GM18499 (cell line): Measurements from ENCODE around the gene CAMSAP2.
A peak's percentile ranks its signal among the peaks of the same experiment; 100 is the strongest.

Experiments
- ATAC-seq: cut with Tn5 transposase; IDR thresholded peaks from one replicate; pipeline ENCODE4 v1.9.1; 2021; ENCODE audit warnings: moderate number of reproducible peaks; ENCODE audit not compliant: insufficient read depth, unreplicated experiment

The CAMSAP2 gene

DNA sequence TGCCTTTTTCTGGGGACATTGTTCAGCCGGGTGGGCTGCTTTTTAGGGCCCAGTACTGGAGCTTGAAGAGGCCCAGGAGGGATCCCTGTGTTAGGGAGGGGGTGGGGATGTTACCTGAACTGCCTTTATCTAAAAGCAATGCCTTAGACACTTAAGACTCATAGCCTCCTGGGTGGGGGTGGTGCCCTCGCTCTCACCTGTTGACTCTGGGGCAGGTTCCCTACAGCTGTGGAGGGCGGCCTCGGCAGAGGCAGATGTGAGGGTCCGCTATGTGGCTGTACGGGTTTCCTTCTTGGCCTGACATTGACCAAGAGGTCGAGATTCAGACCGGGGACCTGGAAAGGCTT is 156.7 kb downstream of the CAMSAP2 start:
- ATAC-seq = no peak

DNA sequence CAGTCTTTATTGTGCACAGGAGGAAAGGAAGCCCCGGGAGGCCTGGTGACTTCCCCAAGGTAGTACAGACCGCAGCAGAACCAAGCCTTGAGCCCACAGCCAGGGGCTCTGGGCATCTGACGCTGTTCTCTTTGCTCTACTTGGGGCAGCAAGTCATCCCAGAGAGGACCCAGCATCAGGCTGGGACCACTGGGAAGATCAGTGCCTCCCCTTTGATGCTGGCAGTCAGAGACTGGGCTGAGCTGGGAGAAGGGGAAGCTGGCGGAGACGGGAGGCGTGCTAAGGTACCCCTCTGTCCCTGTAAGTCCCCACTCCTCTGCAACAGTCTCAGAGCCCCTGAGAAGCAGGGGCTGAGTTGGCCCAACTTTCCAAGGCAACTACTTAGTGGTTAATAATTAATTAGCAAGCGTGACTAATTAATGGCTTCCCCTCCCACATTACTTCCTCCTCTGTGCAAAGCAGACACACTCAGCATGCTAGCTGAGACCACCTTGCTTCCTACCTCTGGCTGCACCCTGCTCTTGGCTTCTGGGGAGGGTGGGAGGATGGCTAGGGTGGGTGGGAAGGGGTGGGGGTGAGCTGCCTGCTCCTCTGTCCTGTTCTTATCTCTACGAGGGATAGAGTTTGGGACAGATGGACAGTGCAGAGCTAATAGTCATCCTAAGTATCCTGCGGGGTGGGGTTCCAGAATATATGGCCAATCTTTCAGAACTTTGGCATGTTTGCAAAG is 157.3 kb downstream of the CAMSAP2 start:
- no peak for ATAC-seq

DNA sequence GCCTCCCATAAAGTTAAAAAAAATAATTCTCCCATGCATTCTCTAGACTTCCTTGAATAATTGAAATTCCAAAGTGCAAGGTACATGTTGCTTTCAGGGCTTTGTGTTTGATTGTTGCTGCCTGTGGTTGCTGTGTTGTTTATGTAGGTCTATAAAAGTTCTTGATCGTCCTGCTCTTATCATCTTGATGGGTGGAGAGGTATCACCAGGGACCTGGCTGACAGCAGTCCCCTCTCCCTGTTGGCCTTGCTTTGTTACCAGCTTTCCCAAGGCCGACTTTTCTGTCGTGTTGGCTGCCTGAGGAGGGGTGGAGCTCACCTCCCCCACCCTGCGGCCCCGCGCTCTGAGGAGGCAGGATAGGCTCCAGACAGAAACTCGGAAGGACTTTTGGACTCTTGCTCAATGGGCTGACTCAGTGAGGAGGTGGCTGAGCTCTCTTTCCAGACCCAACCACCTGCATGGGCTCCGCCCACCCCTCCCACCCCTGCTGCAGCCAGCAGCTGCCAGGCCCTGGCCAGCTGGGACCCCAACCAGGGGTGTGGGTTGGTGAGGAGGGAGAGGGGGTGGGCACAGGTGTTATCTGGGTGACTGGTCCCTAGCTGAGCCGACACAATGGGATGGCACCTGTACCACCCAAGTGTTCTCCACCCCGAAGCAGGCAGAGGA is 158.0 kb downstream of the CAMSAP2 start:
- ATAC-seq = no peak

DNA sequence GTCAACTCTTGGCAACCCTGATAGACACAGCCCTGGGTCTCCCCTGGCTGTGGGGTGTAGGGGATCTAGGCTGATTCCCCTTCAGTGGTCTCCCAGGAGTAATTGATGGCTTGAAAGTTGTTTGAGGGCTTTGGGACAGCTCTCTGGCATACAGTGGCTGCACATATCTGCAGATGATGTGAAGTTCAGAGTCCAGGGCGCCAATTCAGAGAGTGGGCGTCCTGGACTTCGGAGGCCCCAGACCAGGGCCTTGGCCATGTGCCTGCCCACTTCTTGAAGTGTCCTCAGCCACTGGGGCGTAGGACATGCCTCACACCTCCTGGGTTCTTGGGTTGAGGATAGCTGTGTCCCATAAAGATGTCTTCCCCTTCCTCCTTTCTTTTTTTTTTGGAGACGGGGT is 158.6 kb downstream of the CAMSAP2 start:
- no peak for ATAC-seq

DNA sequence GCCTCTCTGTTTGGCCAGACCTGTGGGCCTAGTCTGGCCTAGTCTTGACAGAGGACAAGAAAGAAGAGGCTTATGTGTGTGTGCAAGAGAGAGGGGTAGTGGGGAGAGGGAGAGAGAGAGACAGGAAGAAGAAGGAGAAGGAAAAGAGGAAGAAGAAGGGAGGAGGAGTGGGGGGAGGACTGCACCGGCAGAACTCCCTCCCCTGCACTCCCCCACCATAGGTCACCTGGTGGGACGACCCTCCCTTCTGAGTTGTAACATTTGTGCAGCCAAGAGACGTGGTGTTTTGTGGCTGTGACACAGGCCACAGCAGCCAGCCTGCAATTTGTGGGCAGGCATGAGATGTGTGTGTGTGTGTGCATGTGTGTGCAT is 160.3 kb downstream of the CAMSAP2 start:
- ATAC-seq = no peak

DNA sequence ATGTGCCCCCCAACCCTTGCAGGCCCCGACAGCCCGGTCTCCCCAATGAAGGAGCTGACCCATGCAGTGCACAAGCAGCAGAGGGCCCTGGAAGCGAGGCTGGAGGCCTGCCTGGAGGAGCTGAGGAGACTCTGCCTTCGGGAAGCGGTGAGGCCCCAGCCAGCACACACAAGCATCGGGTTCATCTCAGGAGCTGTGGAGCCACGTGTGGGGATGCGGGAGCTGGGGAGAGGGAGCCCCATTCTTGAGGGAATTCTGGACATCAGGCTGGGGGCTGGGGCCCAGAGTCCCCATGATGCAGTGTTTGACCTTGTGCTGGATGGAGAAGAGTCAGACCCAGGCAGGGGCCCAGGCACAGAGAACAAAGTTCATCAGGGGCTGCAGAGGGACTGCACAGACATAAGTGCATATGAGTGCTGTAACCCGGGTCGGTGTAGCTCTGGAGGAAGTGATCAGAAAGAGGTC is 160.8 kb downstream of the CAMSAP2 start:
- ATAC-seq = no peak

DNA sequence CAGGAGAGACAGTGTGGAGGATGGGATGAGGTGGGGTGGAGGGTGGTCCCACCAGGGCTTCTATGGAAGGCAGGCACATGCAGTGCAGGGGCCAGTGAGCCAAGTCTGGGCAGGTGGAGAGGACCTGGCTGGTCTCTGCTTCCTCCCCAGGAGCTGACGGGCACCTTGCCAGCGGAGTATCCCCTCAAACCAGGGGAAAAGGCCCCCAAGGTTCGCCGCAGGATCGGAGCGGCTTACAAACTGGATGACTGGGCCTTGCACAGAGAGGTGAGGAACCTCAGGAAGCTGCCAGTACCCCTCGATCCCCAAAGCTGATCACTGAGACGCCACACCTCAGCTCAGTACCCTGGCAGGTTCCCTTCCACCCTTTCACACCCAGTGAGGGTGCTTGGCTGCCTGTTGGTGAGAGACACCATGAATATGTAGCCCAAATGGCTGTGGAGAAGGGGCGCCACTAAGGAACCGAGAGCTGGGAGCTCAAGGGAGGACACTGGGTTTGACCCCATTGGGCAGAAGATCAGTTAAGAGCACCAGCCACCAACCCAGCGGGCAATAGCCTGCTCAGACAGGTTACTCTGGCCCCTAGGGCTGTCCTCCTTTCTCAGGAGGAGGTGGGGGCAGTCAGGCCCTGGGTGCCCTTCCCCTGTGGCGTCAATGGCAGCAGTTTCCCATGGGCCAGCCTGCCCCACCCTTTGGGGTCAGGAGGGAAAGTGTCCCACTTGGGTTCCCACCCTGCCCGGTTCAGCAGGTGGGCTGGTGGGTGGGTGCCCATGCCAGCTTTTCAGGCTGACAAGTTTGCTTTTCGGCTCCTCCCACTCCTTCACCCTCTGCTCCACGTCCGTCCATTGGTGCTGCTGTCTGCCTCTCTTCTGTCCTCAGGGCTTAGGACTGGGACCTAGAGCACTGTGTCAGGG is 161.5 kb downstream of the CAMSAP2 start:
- no peak for ATAC-seq

DNA sequence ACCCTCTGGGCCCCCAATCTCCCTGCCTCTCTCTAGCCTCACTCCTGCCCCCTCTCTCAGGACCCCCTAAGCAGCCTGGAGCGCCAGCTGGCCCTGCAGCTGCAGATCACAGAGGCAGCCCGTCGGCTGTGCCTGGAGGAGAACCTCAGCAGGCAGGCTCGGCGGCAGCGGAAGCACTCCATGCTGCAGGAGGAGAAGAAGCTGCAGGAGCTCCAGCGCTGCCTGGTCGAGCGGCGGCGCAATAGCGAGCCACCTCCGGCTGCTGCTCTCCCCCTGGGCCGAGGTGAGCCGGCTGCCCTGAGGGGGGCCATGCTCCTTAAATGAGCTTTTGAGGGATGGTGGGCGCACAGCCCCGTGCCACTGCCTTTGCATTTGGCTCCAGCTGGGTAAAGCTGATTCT is 162.2 kb downstream of the CAMSAP2 start:
- ATAC-seq = no peak

DNA sequence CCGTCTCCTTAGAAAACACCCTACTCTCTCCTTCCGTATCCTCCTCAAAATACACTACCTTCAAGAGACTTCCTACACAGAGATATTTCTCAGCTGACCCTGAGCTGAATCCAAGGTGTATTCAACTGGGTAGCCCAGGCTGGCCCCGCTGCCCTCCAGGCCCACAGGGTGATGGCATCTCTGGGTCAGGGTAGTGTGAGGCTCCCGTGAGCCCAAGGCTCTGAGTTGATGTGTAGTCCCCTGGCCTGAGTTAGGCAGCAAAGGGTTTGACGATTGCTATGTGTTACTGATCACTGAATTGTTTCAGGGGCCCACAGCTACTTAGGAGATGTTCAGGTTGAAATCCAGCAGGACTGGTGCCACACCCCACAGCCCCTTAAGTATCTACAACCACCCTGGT is 162.7 kb downstream of the CAMSAP2 start:
- no peak for ATAC-seq

DNA sequence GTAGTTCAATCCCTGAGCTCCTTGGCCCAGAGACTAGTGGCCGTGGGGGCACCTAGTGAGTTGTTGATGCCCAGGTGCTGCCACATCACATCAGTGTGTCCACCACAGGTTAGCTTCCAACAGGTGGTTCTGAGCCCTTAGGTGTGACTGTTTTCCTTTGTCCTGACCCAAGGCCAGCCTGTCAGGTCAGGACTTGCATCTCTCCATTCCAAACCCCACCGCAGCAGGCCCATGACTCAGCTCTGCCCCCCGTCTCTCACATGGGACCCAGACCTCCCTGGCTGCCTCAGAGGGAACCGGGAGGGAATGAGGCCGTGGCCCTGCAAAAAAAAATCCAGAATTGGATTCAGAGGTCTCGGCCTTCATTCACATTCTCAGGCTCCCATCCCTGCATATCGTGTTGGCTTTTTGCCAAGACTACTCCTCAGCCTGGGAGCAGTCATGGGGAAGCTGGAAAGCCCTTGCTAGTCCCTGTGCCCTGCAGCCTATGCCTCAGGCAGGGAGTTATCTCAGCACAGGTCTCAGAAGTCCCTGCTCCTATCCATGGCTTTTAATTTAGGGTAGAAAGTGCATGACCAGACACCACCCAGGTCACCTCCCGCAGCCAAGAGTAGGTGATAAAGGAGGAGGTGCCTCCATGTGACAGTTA is 163.2 kb downstream of the CAMSAP2 start:
- no peak for ATAC-seq

DNA sequence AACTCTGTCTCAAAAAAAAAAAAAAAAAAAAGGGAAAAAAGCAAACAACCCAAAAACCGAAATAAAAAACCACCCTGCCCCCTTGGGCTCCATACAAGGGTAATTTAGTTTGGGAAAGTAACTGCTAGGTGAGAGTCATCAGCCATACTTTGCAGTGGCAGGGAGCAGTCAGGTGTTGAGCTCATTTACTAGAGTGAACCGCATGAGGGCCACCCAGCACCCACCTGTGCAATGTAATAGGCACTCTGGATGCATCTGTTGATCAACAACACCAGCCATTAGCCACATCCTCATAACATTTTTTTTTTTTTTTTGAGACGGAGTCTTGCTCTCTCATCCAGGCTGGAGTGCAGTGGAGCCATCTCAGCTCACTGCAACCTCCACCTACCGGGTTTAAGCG is 165.1 kb downstream of the CAMSAP2 start:
- ATAC-seq = no peak

DNA sequence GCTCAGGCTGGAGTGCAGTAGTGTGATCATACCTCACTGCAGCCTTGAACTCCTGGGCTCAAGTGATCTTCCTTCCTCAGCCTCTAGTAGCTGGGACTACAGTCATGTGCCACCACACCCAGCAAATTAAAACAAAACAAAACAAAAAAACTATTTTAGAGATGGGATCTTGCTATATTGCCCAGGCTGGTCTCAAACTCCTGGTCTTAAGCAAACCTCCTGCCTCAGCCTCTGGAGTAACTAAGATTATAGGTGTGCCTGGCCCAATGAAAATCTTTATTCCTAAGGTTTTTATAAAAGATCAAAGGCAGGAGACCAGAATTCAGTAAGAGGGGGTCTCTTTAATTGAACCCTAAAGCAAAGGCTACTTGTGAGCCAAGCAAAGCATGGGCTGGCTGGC is 166.1 kb downstream of the CAMSAP2 start:
- no peak for ATAC-seq

DNA sequence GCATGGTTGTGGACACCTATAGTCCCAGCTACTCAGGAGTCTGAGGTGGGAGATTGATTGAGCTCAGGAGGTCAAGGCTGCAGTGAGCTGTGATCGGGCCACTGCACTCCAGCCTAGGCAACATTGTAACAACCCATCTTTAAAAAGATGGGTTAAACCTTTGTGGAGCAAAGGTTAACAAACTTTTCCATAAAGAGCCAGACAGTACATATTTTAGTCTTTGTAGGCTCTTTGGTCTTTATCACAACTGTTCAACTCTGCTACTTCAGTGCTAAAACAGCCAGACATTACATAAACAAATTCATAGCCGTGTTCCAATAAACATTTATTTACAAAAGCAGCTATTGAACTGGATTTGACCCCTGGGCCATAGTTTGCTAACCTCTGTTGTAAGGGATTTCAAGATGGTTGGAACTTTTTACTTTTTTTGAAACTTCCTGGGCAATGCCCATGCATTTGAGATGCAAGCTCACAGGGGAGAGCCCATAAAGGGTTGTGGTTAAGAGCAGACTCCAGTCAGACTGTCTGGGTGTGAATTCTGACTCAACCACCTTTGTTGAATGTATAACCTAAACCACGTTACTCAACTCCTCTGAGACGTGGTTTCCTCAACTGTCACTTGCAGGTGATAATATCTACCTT is 166.8 kb downstream of the CAMSAP2 start:
- ATAC-seq = no peak

DNA sequence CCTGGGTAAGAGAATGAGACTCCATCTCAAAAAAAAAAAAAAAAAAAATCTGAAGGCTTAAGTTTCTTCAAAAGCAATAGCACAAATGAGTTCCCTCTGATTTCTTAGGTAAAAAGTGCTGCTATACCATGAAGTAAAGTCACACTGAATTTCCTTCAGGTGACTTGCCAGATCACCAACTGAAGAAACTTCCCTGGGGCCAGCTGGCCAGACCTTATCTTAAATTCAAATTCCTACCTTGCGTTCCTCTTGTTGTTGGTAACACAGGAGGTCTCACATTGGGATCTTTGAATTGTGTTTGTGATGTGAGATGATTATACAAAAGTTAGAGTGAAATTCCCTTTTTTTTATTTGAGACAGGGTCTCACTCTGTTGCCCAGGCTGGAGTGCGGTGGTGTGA is 167.8 kb downstream of the CAMSAP2 start:
- no peak for ATAC-seq

DNA sequence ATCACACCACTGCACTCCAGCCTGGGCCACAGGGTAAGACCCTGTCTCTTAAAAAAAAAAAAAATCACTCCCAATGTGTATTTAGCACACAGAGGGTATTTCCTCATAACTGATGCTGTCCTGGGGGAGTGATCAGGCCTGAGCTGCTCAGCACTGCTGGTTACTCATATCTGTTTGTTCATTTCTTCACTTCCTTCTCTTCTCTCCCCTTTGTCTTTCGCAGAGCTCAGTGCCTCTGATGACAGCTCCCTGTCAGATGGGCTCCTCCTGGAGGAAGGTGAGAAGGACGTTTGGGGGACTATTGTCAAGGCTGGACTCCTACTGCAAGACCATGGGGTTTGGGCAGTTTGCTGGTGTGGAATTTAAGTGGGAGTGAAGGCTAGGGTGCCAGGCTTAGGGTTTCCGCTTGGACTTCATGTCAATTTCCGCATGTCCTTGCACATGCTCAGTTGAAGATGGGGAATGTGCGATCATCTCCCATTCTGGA is 169.0 kb downstream of the CAMSAP2 start:
- peak; percentile 58 for ATAC-seq

DNA sequence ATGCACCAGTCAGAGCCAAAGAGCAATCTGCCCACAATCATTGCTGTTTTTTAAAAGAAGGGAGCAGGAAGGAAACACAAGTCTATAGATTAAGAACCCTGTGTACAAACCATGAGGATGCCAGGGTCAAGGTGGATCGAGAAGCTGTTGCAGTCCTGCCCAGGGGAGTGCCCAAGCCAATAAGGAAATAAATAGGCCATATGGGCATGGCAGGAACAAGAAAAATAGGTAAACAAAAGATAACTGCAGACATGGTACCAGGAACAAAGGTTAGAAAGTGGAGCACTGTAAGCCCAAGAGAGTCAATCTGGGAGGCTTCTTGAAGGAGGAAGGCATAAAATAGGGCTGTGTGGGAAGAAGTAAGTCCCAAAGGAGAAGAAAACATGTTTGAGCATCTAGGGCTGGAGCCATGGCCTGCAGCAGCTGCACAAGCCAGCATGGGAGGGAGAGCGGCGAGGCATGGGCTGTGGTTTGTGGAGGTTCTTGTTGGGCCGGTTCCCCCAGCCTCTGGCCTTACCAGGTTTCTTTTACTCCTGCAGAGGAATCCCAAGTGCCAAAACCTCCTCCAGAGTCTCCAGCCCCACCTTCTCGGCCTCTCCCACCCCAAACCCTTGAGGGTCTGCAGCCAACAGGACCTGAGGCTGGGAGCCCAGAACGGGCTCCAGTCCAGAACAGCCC is 169.6 kb downstream of the CAMSAP2 start:
- ATAC-seq = no peak

DNA sequence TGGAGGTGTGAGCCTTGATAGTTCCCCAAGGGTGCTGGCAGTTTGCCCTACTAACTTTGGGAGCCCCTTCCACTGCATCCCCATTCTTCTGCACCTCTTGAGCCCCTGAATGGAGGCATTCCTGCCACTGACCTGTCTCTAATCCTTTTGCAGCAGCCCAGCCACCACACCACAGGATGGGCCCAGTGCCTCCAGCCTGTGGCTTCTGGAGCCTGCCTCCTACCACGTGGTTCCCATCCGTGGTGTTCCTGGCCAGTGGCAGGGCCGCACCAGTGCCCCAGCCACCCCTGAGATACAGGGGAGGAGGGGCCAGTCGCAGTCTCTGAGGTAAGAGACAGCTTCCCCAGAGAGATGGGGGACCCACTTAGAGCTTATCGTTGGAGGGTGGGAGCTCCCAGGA is 170.4 kb downstream of the CAMSAP2 start:
- no peak for ATAC-seq

DNA sequence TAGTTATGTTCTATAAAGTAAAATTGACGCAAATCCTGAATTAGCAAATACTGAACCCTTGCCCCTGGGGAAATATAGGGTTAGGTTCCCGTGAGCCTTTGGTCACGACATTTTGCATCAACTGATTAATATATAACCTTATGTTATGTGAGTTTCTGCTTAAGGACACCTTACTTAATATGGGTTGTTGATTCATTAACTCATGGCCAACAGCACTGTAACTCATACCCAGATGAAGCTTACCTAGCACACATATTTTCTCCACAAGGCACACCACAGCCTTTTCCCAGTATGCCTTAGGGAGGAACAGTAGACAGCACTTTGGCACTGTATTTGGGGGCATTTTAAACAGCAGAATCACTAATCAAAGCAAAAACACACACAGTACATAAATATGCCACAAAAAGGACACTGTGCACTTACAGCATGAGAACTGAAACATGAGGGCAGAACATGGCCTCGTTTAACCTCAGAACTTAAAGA is 171.1 kb downstream of the CAMSAP2 start:
- ATAC-seq = no peak
